Measurements from ENCODE around the gene ZNF563.

- TF ChIP-seq POLR2A (IDR thresholded peaks at IDR 0.05) (no peak), CTCF (IDR thresholded peaks at IDR 0.05) (no peak)
These were observed 3.1 kb downstream of the ZNF563 start for GRCh38 chr19:12330340-12330739.
